ENCODE measurements around the gene IPO8. TPM values are rescaled to one million over a fixed set of nuclear protein-coding genes. Genes with fewer than 3 reads are reported as not detected.

Gene IPO8
- total and polyA plus RNA-seq, 2 donors (not counting 3 experiments of a cell fraction or from before 2014, with no cell fraction given), result 7.2 to 52.5 TPM

GRCh38 chr12:30643366-30643765 is 52.3 kb downstream of the IPO8 start:
- DNase-seq (ENCODE audit: low read depth, low spot score) (no peak), FAIRE-seq (no peak)
- ChIA-PET CTCF (no interaction called here), POLR2A (no interaction called here)
- TF ChIP-seq JUN (IDR thresholded peaks at IDR 0.05; ENCODE audit: borderline replicate concordance, insufficient read depth, insufficient read length, low read depth), result no peak
- no peak for TF ChIP-seq GATA2 (IDR thresholded peaks at IDR 0.05; ENCODE audit: insufficient read depth, insufficient read length, low read depth, low read length)
- no peak for TF ChIP-seq MYC (IDR thresholded peaks at IDR 0.05; ENCODE audit: low read depth, low read length)
- H3K79me2 ChIP-seq (ENCODE audit: control insufficient read depth, insufficient read depth, low read length), result no peaks in the 10 kb centered on the region
- H3K9me1 ChIP-seq (replicated peaks; ENCODE audit: control insufficient read depth, extremely low read depth, insufficient read depth, low read length), result no peaks in the 10 kb centered on the region
- no peaks in the 10 kb centered on the region for H3K9me3 ChIP-seq (replicated peaks; ENCODE audit: control insufficient read depth, insufficient read depth, low read length)
- no peaks in the 10 kb centered on the region for H3K27me3 ChIP-seq (ENCODE audit: control insufficient read depth in 2 of 2, insufficient read depth in 2 of 2, low read length in 2 of 2)
- intact Hi-C loops (cut with micrococcal nuclease), result no loop called here
- H3K27ac ChIP-seq (ENCODE audit: insufficient read depth, low read depth, low read length), result no peak overlapping the region
- H2AFZ ChIP-seq (ENCODE audit: low read depth, low read length), result no peak overlapping the region
- dilution Hi-C loops (cut with MboI; ENCODE audit: extremely low pct_ligation_motif_present, low sequenced_read_pairs), result no loop called here
- H4K20me1 ChIP-seq (replicated peaks; ENCODE audit: control insufficient read depth, extremely low read depth, insufficient read depth, low read length), result no peaks in the 10 kb centered on the region
- H3K4me3 ChIP-seq (replicated peaks in 1 of 3; ENCODE audit: insufficient read depth in 1 of 3, low read depth in 1 of 3, low read length in 3 of 3), result no peak overlapping the region
- peaks cover 0 to 2% of the 10 kb centered on the region in 2 experiments for H3K36me3 ChIP-seq (ENCODE audit: control insufficient read depth in 2 of 2, extremely low read depth in 1 of 2, insufficient read depth in 2 of 2, low read length in 2 of 2)
- no peak overlapping the region for H3K4me2 ChIP-seq (ENCODE audit: insufficient read depth, low read length)
- no peaks in the 10 kb centered on the region for H3K4me1 ChIP-seq (ENCODE audit: control insufficient read depth, extremely low read depth, insufficient read depth, low read length)
- BruUV-seq (replicated peaks), result no TSS peak
- H3K9ac ChIP-seq (replicated peaks; ENCODE audit: extremely low read depth, insufficient read depth, low read length), result no peak overlapping the region

- Histone ChIP-seq H3K79me2 (ENCODE audit: control insufficient read depth, insufficient read depth, low read length) (no peaks in the 10 kb centered on the region), H3K4me2 (ENCODE audit: insufficient read depth, low read length) (no peak overlapping the region), H3K27me3 (ENCODE audit: control insufficient read depth in 2 of 2, insufficient read depth in 2 of 2, low read length in 2 of 2) (no peaks in the 10 kb centered on the region), H3K4me3 (replicated peaks in 1 of 3; ENCODE audit: insufficient read depth in 1 of 3, low read depth in 1 of 3, low read length in 3 of 3) (no peak overlapping the region), H4K20me1 (replicated peaks; ENCODE audit: control insufficient read depth, extremely low read depth, insufficient read depth, low read length) (no peaks in the 10 kb centered on the region), H3K9me3 (replicated peaks; ENCODE audit: control insufficient read depth, insufficient read depth, low read length) (no peaks in the 10 kb centered on the region), H3K9ac (replicated peaks; ENCODE audit: extremely low read depth, insufficient read depth, low read length) (no peak overlapping the region), H3K9me1 (replicated peaks; ENCODE audit: control insufficient read depth, extremely low read depth, insufficient read depth, low read length) (no peaks in the 10 kb centered on the region), H3K36me3 (ENCODE audit: control insufficient read depth in 2 of 2, extremely low read depth in 1 of 2, insufficient read depth in 2 of 2, low read length in 2 of 2) (peaks cover 0 to 6% of the 10 kb centered on the region in 2 experiments), H3K27ac (ENCODE audit: insufficient read depth, low read depth, low read length) (no peak overlapping the region), H3K4me1 (ENCODE audit: control insufficient read depth, extremely low read depth, insufficient read depth, low read length) (no peaks in the 10 kb centered on the region), H2AFZ (ENCODE audit: low read depth, low read length) (no peak overlapping the region)
- DNase-seq (ENCODE audit: low read depth, low spot score) (no peak), FAIRE-seq (no peak)
- no peak for TF ChIP-seq FOS (IDR thresholded peaks at IDR 0.05; ENCODE audit: borderline replicate concordance, insufficient read depth, low read length)
- TF ChIP-seq GATA2 (IDR thresholded peaks at IDR 0.05; ENCODE audit: insufficient read depth, insufficient read length, low read depth, low read length), result no peak
- no peak for TF ChIP-seq POLR2AphosphoS5 (IDR thresholded peaks at IDR 0.05; ENCODE audit: insufficient read depth, low read depth, low read length)
- TF ChIP-seq EZH2 (IDR thresholded peaks at IDR 0.05; ENCODE audit: borderline replicate concordance, low read depth, low read length, severe bottlenecking), result no peak
- no peak for TF ChIP-seq JUN (IDR thresholded peaks at IDR 0.05; ENCODE audit: borderline replicate concordance, insufficient read depth, insufficient read length, low read depth)
- TF ChIP-seq MYC (IDR thresholded peaks at IDR 0.05; ENCODE audit: low read depth, low read length), result no peak
- TF ChIP-seq POLR2A (IDR thresholded peaks at IDR 0.05; ENCODE audit: low read depth, low read length), result no peak
- no peak for TF ChIP-seq MAX (IDR thresholded peaks at IDR 0.05; ENCODE audit: insufficient read depth, insufficient read length)
- TF ChIP-seq CTCF (IDR thresholded peaks at IDR 0.05; ENCODE audit: extremely low read depth in 1 of 2, insufficient read depth in 1 of 2, low read depth in 1 of 2, low read length in 2 of 2), result no peak
- POLR2A ChIA-PET, result no interaction called here
- intact Hi-C loops (cut with micrococcal nuclease) (no loop called here), dilution Hi-C loops (cut with MboI; ENCODE audit: extremely low pct_ligation_motif_present, low sequenced_read_pairs) (no loop called here)
- CTCF ChIA-PET, result interaction anchor here (0.8 to 2.1 kb wide), 4 partner anchors 10 to 29 kb away, joined by 3 to 13 read pairs (median 3); no protein-coding TSS in a partner anchor
- no TSS peak for BruUV-seq (replicated peaks)
Measured at GRCh38 chr12:30640392-30640791, 55.3 kb downstream of the IPO8 start.
